ENCODE results near the gene C19orf12.

DNA sequence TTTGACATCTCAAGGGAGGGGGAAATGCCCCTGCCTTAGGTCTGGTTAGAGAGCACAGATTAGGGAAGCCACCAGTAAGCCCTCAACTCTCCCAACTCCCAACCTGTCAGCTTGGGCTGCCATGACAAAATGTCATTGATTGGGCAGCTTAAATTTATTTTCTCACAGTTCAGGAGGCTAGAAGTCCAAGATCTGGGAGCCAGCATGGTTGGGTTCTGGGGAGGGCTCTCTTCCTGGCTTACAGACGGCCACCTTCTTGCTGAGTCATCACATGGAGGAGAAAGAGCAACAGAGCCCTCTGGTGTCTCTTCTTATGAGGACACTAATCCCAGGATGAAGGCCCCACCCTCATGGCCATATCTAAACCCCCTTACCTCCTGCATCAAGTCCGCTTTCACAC lies 24.2 kb downstream of the C19orf12 start:
- peak in 4 of 6 experiments; percentile 22 to 39 (median 26) for TF ChIP-seq CTCF (IDR thresholded peaks at IDR 0.05)
- no peak for TF ChIP-seq POLR2A (IDR thresholded peaks at IDR 0.05)

Measured in adrenal gland (tissue), 5 donors.